Endometrial microvascular endothelial cells (primary cell): ENCODE measurements around the gene FUNDC2. TPM values are rescaled to one million over a fixed set of nuclear protein-coding genes. Genes with fewer than 3 reads are reported as not detected.

ENCODE experiments used
- in situ Hi-C: cut with HindIII; loops from 2 replicates; pipeline ENCODE4 v1.10.0; 2017; ENCODE audit warnings: low sequenced_read_pairs, low pct_unique_long_range_greater_than_20kb; ENCODE audit errors: inconsistent ontology term
- total RNA-seq: library from RNA; depleted of rRNA; stranded (reverse); fragments of >200 nt; gene quantifications from one replicate; pipeline ENCODE4 v1.2.3, GENCODE V29; 2015; ENCODE audit errors: inconsistent ontology term

FUNDC2 gene
- total RNA-seq, 1 donor from 2014 or later, result 41.6 TPM

- in situ Hi-C loops, result no loop called here
Observed at GRCh38 chrX:155020591-155020990, 6.1 kb upstream of the FUNDC2 start.

DNA sequence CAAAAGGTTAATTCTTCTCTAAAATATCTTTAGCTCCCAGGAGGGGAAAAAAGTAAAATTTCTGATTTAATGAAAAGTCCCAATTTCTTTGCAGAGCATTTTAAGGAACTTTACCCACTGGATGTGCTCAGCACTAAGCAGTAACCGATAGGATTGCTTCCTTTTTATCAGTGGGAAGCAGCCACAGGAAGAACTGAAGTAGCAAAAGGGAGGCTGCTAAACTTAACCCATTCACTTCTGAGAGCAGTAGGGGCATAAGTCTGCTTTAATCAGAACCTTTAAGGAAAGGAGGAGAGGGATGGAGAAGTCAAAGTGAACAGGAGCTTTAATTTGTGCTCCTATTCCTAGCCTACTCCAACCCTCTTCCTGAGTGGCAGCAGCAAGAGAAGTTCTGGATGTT, 4.1 kb upstream of the FUNDC2 start, which contains the start of gene F8:
Gene F8 (minus strand): TSS at position 139 of the 400 bp plus-strand sequence. CDS start 171 bp downstream, outside the sequence.
- in situ Hi-C loops, result no loop called here

DNA sequence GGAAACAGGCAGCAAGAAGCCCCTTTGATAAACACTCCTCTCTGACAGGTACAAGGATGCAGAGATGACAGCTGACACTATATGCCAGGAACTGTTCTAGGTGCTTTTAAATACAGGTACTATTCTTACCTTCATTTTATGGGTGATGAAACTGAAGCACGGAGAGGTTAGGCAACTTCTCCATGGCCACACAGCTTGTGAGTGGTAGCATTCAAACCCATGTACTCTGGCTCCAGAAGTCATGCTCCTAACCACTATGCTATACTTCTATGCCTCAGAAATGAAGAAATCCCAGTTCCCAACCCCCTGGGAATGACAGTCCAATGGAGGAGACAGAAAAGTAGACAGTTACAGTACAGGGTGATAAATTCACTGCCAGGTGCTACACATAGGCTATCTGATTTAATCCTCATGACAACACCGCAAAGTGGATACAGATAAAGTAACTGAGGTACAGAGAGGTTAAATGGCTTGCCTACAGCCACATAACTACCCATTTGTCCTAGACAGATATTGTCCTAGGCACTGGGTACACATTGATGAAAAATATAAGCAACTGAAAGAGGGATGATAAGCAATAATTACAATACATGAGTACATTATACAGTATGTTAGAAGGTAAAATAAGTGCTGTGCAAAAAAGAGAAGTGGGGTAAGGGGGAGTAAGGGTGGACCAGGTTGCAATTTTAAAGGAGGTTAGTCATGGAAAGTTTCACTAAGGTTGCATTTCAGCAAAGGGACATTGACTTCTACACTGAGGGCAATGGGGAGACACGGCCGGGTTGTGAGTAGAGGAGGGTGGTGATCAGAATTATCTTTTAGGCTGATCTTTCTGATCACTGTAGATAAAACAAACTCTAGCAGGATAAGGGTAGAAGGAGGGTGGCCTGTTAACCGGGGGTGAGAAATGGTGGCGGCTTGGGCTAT, 2.5 kb upstream of the FUNDC2 start:
- in situ Hi-C loops, result no loop called here

- in situ Hi-C loops, result no loop called here
Observed at GRCh38 chrX:155026420-155026726, 271 bp upstream of the FUNDC2 start.

DNA sequence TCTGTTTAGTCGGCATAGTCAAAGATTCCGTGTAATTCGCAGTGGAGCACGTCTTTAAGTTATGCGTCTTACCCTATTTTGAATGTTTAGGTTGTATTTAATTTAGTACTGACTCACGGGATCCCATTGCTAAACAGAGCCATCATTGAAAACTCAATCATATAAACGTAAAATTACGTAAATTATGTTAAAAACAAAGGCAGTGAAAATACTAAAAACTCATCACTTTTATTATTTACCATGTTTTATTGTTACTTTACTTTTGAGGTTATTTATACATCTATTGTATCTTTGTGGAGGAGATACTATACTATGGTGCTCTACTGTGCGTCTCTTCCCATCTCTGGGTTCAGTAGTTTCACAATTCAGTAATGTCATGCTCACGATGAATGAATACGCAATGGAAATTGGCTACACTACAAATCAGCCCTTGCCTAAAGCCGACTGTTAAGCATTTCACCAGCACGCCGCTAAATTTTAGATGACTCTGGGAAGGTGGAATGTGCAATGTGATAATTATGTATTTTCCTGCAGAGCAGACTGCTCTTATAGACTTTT, 944 bp downstream of the FUNDC2 start:
- in situ Hi-C loops, result no loop called here

DNA sequence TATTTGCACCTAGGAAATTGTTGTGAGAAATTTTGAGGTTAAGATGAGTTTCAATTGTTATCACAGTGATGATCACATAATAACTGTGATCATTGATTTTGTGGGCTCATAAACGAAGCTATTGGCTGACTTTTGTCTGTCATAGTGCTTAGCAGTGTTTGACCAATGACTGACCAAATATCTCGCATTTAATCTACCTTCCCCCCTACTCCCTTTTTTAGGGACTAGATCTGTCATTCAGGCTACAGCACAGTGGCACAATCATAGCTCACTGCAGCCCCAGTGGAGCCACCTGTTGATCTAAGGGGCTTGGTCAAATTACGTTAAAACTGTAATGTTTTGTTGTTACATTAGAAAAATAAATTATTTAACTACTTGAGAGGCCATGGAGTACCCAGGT, 1.5 kb downstream of the FUNDC2 start:
- in situ Hi-C loops, result no loop called here

- in situ Hi-C loops, result no loop called here
Observed at GRCh38 chrX:155028877-155029291, 2.2 kb downstream of the FUNDC2 start.

GRCh38 chrX:155031657-155032056, 5.0 kb downstream of the FUNDC2 start:
- in situ Hi-C loops, result no loop called here

GRCh38 chrX:155035688-155036087, 9.0 kb downstream of the FUNDC2 start:
- in situ Hi-C loops, result no loop called here

- in situ Hi-C loops, result no loop called here
Observed at GRCh38 chrX:155046129-155046810, 19.6 kb downstream of the FUNDC2 start.

DNA sequence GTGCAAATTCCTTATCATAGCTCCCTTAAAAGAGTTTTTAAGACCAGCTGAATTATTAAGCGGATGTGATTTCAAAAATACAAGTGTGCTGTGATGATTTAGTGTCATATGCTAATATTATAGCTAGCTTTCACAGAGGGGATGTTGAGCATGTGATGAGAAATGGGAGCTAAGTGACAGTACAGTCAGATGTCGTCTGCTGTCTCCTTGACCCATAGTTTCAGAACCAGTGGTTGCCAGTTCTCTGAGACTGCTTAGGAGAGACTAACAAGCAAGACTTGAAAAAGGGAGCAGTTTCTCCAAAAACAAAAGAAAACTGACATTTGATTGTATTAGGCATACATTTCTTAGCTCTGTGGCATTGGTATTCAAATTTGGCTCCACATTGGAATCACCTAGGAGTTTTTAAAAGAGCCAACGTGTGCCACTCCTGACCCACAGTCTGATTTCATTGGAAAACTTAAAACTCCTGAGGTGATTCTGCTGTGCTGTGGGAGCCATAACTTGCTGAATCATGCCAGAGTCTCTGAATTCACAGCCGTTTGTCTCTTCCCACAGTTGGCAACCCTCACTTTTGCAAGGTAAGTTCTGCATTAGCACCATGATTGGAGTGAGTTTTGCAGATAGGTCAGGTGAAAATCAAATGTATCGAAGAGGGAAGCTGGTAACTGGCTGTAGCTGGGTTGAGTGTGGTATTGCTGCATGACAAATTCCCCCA, 20.3 kb downstream of the FUNDC2 start:
- in situ Hi-C loops, result no loop called here

DNA sequence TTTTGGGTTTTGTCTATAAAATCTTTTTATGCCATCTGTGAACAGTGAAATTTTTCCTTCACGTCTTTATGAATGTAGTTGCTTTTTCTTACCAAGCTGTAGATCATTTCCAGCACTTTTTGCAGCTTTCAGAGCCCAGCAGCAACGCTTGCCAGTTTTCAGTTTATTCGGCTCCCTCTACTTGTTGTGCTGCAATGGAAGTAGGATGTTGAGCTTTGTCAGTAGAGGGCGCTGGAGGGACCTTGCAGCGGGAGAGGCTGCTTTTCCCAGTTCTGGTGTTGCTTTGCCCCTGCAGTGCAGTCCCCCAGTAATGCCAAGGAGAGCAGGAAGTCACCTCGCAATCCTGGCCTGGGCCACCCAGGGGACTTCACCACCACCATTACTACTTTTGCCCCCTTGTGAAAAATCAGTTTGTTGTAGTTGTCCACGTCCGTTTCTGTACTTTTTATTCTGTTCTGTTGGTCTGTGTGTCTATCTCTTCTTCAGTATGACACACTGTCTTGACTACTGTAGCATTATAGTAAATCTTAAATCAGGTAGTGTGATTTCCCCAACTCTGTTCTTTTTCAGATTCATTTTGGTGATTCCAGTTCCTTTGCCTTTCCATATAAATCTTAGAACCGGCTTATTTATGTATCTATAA, 22.5 kb downstream of the FUNDC2 start:
- in situ Hi-C loops, result no loop called here

DNA sequence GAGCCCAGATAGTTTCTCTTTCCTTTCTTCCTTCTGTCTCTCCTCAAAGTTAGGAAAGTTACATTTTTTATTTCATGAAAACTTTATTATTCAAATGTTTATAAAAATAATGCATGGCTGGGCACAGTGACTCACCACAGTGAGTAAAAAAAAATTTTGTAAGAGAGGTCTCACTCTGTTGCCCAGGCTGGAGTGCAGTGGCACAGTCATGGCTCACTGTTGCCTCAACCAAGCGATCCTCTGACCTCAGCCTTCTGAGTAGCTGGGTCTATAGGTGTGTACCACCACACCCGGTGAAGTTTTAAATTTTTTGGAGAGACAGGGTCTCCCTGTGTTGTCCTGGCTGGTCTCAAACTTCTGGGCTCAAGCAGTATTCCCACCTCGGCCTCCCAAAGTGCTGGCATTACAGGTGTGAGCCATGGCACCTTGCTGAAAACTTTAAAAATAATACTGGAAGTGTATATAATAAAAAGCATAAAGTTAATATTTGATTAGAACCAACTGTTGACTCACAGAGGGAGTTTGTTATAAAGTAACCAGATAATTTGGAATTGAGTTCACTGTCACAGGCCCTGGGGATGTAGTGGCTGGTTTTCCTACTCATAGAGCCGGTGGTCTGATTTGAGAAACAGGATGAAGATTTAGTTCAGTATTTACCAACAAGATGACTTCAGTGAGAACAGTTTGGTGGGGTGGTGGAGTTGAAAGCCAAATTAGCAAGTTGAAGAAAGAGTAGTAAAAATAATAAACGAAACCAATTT, 26.3 kb downstream of the FUNDC2 start:
- in situ Hi-C loops, result no loop called here

- in situ Hi-C loops, result no loop called here
Observed at GRCh38 chrX:155053656-155054055, 27.0 kb downstream of the FUNDC2 start.

DNA sequence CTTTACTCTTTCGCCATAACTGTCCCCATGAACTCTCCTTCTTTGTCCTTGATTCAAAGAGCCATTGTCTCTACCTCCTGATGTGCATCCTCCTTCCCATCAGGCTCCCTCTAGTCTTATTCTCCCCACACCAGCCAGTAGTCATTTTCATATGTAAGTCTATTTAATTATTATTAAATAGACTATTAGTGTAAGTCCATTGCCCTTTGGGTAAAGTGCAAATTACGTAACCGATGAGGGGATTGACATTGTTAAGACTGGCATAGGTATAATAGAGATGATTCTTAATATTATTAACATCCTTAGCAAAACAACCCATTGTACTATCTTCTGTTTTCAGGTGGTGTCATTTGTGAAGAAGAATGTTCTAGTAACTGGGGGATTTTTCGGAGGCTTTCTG, 27.6 kb downstream of the FUNDC2 start:
- in situ Hi-C loops, result no loop called here

DNA sequence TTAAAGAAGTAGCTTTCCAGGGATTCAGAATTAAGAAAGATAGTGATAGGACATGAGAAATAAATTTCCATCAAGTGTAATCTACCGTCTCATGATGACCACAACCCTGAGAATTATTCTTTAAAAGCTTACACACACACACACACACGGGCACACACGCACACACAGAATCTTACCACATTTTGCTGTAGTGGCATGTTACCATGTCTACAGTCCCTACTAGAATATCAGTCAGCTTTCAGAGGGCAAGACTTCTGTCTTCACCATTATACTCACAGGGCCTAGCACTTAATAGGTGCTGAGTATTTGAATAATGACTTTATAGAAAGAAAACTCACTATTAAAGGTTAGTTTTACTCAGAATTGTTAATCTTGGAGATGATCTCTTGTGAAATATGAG, 28.9 kb downstream of the FUNDC2 start:
- in situ Hi-C loops, result no loop called here

DNA sequence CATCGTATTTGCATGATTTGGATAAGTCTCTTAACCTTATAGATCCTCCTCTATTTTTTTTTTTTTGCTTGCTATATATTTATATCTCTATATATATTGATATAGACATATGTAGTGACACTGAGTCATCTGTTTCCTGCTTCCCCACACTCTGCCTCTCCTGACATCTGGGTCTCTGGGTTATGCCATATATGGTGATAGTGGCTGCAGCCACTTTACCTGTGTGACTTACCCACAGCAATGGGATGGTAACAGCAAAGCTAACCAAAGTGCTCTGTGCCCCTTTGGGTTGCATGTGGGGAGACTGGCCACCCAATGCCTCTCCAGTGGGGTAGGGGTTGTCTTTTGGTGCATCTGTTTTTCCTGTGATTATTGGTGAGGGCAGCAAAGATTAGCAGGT, 29.8 kb downstream of the FUNDC2 start:
- in situ Hi-C loops, result no loop called here
